ENCODE results near the gene PDGFD.

The PDGFD gene

DNA sequence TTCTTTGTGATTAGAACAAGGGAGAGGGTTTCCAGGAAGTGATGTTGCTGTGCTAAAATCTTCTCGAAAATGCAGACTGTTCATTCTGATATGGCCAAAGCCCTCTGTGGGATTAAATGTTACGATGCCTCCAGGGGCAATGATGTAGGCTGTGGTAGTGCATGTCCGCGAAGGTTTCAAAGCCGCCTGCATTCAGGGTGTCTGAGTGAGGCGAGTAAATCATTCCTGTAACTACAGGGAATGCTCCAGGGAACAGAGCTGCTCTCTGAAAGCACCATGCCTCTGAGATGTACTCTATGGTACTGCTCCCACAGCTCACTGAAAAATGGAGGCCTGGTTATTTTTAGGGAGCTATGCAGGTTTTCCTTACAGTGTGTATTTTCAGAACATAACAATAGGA, 21.2 kb downstream of the PDGFD start:
- DNase-seq = no peak

- no peak for DNase-seq
Observed at GRCh38 chr11:104136861-104137260, 27.1 kb downstream of the PDGFD start.

DNA sequence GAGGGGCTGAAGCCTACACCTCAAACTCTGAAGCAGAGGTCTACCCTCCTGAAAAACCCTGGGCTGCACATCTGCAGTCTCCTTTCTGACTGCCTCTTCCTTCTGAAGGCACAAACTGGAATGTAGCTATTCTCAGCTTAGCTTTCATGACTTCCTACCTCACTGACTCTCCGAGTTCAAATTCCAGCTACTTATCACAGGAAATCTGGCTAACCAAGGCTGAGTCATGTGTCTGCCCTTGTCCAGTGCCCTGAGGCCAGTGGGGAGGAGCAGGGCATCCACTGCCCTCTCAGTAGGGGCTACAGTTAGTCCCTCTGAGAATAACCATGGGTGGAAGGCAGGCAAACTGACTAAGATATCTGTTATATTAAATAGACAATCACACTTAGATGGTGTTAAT, 29.2 kb downstream of the PDGFD start:
- no peak for DNase-seq

DNA sequence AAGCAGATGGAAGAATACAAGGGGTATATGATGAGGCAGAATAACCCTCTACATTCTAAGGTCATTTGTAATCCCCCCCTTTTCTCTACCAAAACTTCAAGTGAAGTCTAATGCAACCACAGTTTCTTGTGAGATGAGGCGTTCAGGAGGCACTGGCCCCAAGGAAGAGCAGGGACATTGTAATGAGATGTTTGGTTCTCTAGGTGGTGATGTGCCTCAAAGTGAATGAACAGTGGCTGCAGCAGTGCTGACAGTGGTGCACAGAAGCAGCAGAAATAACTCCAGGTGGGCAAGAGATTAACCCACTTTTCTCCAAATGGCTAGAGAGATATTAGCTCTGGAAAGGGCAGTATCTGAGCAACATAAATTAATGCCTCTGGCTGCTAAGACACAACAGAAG, 33.8 kb downstream of the PDGFD start:
- no peak for DNase-seq

- no peak for DNase-seq
Observed at GRCh38 chr11:104129145-104129544, 34.8 kb downstream of the PDGFD start.

DNA sequence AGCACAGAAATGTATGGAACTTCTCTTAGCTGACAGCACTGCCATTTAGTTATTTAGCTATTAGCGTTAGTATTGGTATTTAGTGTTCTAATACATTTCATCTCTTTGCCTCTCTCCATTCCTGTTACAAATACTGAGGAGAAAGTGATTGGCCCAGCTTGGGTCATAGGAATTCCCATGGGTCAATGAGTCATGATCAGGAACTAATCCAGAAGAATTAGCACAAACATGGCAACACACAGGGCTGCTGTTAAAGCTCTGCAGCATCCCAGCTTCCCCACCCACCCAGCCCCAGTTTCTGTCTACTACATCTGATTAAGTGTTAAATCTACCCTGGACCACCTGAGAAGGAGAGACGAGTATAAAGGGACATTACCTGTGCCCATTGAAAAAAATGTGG, 36.1 kb downstream of the PDGFD start:
- no peak for DNase-seq

- DNase-seq = no peak
Observed at GRCh38 chr11:104126464-104126863, 37.5 kb downstream of the PDGFD start.

DNA sequence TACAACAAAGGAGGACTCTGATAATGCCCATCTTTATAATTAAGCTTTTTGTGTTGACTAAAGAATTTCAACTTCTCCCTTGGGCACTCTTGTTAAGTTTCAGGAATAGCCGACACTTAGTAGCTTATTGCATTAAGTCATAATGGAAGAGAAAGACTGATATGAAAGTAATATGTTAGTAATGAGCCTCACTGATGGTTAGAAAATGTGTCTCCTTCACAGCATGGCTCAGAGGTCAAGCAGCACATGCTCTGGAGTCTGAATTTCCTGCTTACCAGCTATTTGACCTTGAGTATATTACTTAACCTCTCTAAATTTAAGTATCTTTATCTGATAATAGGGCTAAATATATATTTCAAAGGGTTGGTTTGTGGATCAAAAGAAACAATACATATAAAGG, 39.0 kb downstream of the PDGFD start:
- DNase-seq = no peak

- DNase-seq = no peak
Observed at GRCh38 chr11:104122836-104123235, 41.1 kb downstream of the PDGFD start.

DNA sequence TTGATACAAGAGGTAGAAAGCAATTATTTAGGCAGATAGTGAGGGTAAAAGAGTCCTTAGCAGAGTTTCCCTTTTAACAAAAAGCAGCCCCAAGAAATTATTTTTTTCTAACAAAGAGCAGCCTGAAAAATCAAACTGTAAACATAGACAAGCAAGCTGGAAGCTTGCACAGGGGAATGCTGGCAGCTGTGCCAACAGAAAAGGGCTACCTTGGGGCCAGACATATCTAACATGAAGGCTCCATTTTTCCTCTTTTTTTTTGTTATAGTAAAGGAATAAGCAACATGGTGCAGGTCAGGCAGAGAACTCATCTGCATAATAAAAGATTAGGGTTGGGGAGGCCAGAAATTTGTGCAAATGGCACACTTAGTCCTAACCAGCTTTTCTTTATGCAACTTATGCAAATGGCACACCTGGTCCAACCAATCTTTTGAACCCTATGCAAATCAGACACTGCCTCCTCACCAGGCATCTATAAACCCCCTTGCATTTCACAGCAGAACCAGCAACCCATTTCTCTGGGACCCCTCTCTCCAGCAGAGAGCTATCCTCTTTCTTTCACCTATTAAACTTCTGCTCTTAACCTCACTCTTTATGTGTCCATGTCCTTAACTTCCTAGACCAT, 41.8 kb downstream of the PDGFD start:
- DNase-seq = no peak

DNA sequence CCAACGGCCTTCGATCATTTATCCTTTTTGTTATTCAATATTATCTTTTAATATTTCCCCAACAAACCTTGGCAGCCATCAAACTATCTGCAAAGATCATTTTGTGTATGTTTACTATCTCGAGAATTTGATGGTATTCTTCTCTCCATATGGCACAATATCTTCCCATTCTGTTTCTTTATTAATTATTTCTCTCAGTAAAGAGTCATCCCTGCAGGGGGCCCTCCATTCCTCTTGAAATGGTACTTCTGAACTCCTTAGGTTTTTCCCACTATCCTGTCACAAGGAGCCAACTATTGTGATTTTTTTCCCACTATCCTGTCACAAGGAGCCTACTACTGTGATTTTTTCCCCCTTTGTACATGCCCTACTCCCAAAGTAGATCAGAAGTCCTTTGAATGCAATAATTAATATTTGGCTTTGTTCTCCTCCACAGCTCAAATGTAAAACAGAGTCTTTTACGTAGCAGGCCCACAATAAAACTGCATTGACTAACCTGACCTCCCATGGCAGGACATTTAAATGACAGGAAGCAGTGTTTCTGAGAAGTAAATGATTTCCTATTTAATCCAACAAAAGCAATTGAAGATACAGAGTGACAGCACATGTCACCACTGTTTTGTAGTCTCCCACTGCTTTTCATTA, 43.3 kb downstream of the PDGFD start:
- DNase-seq = no peak

DNA sequence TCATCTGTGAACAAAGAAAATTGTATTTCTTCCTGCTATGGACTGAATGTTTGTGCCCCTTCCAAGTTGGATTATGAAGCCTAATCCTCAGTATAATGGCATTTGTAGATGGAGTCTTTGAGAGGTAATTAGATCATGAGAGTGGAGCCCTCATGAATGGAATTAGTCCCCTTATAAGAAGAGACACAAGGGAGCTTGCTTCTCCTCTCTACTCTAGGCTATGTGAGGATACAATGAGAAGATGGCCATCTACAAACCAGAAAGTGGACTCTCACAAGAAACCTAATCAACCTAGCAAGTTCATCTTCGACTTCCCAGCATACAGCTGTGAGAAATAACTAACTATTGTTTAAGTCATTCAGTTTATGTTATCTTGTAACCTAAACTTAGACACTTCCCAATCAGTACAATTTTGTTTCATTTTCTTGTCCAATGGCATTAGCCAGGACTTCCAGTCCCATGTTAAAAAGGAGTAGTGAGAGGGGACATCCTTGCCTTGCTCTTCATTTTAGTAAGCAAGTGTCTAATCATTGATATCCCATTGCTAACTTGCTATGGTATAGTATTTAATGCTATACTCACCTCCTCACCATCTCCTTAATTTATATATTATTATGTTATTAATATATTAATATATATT, 45.7 kb downstream of the PDGFD start:
- no peak for DNase-seq

DNA sequence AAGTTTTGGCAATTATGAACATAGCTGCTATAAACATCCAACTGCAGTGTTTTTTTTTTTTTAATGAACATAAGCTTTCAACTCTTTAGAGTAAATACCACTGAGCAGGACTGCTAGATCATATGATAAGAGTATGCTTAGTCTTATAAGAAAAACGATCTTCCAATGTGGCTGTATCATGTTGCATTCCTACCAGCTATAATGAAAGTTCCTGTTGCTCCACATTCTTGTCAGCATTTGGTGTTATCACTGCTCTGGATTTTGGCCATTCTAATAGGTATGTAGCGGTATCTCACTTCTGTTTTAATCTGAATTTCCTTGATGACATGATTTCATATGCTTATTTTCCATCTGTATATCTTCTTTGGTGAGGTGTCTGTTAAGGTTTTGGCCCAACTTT, 50.4 kb downstream of the PDGFD start:
- no peak for DNase-seq

DNA sequence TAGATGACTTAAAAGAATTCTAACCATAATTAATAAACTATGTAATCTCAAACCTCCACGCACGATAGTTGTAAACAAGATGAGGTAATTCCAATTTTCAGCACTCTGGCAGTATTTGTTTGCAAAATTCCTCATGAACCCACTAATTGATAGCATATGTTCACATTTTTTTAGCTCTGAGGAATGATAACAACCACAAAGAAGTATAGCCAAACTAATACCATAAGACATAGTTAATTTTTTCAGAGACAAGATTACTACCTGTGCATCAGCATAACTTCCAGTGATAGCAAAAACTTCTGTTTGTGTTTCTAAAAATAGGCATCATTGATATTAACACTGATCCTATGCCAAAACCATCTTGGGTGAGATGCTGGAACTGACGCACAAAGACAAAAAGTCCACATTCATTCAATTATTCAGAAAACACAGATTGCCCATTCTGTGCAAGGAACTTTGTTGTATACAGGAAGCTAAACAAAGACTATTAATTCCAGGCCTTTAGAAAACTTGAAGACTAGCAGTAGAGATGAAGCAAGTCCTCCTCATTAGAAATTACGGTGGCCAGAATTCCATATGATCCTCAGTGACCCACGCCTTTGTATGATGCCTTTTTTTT, 57.7 kb downstream of the PDGFD start:
- DNase-seq = no peak

DNA sequence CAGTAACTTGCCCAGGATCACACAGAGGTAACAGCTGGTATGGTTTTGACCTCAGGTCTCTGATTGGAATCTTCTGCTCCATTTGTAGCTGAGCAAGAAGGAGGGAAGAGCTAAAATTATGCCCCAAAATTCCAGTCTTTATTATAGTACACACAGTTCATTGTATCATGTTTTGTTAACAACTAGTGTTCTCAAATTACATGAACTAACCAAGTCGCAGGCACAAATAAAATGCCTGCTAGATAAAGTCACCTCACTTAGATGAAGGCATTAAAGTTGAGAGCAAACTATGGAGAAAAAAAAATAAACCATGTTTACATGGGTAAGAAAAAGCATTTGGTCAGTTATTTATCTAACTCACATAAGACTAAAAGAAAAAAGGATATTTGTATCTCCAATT, 58.8 kb downstream of the PDGFD start:
- DNase-seq = no peak

DNA sequence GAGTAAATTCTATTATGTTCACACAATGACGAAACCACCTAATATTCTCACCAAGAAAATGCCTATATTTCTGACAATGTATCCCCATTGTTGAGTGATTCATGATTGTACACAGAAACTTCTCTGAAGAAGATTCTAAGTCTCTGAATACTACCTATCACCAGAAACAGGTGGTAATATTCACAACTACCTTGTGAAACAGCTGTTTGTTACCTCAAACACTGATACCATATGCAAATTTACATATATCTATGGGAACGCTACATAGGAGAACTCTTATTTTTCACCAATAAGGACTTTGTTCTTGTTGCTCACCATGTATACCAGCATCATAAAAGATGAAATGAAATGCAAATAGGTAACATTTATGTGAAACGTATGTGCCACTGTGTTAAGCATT, 59.3 kb downstream of the PDGFD start:
- DNase-seq = no peak

DNA sequence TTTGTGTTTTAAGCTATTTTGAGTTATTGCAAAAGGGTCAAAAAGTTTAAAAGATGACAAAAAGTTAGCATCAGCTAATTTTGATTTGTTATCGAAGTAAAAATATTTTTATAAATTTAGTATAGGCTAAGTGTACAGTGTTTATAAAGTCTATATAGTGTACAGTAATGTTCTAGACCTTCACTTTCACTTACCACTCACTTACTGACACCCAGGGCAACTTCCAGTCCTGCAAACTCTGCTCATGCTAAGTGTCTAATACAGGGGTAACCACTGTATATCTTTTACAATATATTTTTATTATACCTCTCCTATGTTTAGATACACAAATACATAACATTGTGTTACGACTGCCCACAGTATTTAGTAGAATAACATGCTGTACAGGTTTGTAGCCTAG, 59.7 kb downstream of the PDGFD start:
- DNase-seq = no peak

GRCh38 chr11:104098555-104098954, 65.4 kb downstream of the PDGFD start:
- DNase-seq = no peak

GRCh38 chr11:104098132-104098531, 65.8 kb downstream of the PDGFD start:
- DNase-seq = no peak

GRCh38 chr11:104096900-104097299, 67.0 kb downstream of the PDGFD start:
- no peak for DNase-seq

- no peak for DNase-seq
Observed at GRCh38 chr11:104095791-104096190, 68.2 kb downstream of the PDGFD start.

DNA sequence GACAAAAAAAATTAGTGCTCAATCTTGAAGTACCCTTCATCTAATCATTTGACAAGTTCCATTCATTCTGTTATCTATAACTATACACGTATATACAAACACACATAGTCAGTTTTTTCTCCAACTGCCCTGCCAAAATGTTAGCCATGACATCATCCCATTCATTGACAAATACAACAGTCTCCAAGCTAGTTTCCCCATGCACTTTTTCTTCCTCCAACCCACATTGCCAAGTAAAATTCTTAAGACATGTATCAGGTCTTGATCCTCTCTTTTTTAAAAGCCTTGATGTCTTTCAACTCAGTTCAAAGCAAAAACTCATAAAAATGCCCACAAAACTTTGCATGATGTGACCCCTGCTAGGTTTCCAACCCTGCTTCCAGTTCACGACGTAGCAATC, 69.4 kb downstream of the PDGFD start:
- no peak for DNase-seq

DNA sequence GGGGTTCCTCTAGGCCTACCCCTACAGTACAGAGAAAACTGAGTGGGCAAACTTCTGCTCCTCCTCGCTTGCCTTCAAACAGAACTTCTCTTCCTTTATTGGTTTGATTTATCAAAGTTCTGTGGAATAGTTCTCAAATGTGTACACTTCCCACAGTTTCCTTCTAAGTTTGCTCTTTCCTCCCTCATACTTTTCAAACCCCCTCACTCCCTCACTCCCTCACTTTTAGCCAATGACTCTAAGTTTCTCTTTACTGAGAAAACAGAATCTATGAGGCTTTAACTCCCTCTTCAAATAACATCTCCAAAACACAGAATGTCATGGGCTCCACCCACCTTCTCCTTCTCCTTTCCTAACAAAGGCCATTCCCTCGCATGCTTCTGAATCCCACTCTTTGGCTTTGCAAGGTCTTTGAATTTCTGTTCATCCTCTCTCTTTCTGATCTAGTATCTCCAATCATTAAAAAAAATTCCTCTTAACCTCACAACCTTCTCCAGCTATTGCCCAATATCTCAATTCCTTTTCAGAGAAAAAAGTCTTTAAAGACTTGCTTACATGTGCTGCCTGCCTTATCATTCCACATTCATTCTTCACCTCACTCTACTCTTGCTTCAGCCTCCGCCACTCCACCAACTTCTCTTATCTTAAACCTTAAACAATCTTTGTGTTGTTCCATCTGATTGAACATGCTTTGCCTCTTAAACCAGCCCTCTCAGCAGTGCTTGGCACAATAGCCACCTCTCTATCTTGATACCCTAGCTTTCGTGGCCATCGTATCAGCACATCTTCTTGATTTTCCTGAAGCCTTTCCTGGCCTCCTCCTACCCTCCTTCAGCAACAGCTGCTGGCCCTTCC, 70.3 kb downstream of the PDGFD start:
- DNase-seq = no peak
